Stimulated activated CD8-positive, alpha-beta memory T cell treated with anti-CD3 and anti-CD28 coated beads, Interleukin-12 subunit alpha, Interleukin-12 subunit beta, amount 100 ng/mL, for 1 hour (primary cell): Measurements from ENCODE around the gene CLIC5.

Experiments
- DNase-seq: peaks from one replicate; pipeline ENCODE4 v3.0.0-alpha.2; 2020; ENCODE audit warnings: low read depth

Gene CLIC5

DNA sequence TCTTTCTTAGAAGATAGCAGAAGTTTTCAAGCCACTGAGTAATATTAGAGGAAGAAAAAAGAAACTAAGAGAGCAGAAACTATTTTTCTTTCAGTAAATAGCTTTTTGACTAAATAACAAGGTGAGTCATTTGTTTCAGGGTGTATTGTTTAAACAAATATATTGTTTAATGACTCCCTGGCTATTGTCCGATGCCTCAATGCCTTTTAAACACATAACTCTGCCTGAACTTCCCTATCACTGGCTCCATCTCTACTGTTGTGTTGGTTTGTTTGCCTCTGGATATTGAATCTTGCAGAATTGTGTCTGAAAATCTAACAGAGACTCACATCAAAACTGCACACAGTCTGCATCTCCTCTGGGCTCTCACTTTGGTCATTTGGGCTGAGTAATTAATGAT, 19.6 kb upstream of the CLIC5 start:
- DNase-seq: no peak

DNA sequence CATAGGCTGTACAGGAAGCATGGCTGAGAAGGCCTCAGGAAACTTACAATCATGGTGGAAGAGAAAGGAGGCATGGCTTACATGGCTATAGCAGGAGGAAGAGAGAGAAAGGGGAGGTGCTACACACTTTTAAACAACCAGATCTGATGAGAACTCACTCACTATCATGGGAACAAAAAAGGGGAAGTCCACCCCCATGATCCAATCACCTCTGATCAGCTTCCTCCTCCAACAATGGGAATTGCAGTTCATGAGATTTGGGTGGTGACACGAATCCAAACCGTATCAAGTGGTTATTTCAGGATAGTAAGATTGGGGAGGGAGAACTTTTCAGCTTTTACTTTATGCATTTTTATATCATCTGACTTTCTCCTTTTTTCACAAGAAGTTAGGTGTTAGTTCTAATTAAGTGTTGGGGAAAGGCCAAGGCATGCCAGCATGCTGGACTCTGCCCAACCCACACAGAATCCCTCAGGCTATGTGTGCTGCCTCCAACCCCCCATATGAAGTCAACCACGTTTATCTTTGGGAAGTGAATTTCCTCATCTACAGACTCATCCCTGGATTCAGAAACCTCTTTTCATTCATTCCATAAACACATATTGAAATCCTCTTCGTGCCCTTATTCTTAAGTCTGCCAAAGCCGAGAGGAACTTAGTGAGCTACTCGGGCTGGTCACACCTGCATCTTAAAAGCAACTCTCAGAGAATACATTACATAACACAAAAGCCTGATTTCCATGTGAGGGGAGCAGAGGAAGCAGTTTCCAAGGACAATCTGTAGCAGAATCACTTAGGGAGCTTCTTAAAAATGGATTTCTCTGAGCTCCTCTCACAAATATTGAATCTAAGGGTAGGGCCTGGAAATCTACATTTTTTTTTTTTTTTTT, 16.7 kb upstream of the CLIC5 start:
- DNase-seq: no peak

DNA sequence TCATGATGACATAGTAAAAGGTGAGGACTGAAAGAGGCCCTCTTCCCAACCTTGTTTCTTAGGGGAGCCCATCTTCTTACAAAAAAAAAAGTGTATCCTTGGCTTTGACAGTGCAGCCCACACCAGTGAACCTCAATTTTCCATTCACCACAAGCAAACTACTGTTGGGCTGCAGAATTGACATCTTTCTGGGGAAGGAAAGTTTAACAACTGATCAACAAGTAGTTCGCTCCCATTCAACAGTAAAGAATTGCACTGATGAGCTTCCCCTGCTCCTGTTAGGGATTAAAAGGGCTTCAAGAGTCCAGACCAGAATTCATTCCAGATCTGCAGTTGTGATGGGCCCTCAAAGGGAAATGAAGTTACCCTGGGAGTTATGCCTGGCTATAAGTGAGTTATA, 13.9 kb upstream of the CLIC5 start:
- no peak for DNase-seq

- no peak for DNase-seq
These were observed 10.6 kb upstream of the CLIC5 start for GRCh38 chr6:46026307-46026706.

- DNase-seq: no peak
These were observed 9.9 kb upstream of the CLIC5 start for GRCh38 chr6:46025573-46025972.

GRCh38 chr6:46024124-46024769, 8.6 kb upstream of the CLIC5 start:
- DNase-seq: no peak

DNA sequence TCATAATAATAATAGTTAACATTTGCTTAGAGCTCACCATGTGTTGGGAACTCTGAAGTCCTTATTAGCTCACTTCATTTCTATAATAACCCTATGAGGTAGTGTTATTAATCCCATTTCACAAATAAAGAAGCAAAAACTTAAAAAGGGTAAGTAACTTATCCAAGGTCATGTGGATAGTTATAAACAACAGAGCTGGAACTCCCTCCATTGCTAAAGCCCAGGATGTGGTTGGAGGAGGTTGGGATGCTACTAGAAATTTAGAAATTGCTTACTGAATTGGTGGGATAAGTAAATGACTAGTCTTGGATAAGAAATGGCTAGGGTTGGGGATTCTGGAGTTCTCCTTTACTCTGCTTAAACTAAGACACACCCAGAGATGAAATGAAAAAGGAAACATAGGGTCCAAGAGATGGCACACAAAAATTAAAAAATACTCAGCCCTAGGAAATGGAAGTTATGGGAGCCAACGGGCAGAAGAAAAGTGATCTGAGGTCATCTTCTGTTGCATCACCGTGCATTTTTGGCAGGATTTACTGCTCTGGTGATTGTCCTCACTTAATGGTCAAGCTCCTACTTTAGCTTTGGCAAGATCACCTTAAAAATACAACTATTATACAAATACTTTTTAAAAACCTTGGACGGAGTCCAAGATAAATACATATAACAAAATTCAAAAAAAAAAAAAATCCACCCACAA, 7.7 kb upstream of the CLIC5 start:
- DNase-seq: no peak

- DNase-seq: no peak
These were observed 6.7 kb upstream of the CLIC5 start for GRCh38 chr6:46022106-46022948.

GRCh38 chr6:46017726-46018125, 2.1 kb upstream of the CLIC5 start:
- DNase-seq: no peak

DNA sequence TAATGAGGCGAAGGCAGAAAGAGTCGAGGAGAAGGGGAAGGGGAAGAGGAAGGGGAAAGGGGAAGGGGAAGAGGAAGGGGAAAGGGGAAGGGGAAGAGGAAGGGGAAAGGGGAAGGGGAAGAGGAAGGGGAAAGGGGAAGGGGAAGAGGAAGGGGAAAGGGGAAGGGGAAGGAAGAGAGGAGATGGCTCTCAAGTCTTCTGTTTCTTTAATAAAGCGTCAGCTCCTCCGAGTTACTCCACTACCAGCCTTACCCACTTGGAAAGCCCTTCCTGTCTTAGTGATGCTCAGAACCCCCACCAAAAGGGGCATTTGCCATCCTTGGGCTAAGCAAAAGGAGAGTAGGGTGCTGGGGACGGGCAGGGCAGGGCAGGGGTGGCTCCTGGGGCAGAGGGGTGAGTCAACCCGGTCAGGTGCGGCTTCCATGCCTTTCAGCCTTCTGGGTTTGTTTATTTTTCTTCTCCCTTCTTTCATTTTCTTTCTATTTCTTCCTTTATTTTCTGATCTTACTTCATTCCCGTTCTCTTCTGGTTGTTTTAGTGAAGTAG, 476 bp upstream of the CLIC5 start:
- no peak for DNase-seq

GRCh38 chr6:46014511-46015118, 1.0 kb downstream of the CLIC5 start:
- DNase-seq: no peak

- no peak for DNase-seq
These were observed 1.6 kb downstream of the CLIC5 start for GRCh38 chr6:46014046-46014445.

DNA sequence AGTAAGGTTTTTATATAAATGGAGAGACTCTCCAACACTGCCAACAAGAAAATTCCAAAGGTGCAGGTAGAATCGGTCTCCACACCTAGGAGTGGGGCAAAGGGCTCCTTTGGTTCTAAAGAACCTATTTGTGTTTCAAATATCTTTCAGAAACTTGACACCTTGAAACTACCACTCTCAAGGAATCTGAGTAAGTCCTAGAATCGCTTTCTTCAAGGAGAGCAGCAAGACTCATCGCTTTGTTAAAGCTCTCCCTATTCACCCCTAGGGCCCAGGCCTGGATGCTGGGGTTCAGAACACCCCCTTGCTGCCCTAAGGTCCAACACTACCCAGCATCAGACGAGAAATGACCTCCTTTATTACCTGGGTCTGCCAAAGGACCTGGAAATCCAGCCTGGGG, 2.0 kb downstream of the CLIC5 start:
- DNase-seq: no peak

DNA sequence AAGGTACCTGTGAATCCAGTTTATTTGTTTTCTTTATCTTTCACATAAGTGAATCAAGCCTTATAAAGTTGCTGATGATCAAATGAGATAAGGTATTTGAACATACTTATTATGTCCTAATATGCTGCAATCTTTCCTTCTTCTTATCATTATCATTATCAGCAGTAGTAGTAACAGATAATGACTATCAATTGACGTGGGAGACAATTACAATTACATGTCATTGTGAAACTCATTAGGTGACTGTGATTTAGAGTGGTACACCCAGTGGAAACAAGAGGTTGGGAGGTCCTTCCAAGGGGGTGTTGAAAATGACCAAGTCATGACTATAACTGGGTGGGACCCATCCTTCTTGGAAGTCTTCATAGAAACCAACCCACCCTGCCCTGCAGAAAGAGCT, 2.8 kb downstream of the CLIC5 start:
- no peak for DNase-seq

DNA sequence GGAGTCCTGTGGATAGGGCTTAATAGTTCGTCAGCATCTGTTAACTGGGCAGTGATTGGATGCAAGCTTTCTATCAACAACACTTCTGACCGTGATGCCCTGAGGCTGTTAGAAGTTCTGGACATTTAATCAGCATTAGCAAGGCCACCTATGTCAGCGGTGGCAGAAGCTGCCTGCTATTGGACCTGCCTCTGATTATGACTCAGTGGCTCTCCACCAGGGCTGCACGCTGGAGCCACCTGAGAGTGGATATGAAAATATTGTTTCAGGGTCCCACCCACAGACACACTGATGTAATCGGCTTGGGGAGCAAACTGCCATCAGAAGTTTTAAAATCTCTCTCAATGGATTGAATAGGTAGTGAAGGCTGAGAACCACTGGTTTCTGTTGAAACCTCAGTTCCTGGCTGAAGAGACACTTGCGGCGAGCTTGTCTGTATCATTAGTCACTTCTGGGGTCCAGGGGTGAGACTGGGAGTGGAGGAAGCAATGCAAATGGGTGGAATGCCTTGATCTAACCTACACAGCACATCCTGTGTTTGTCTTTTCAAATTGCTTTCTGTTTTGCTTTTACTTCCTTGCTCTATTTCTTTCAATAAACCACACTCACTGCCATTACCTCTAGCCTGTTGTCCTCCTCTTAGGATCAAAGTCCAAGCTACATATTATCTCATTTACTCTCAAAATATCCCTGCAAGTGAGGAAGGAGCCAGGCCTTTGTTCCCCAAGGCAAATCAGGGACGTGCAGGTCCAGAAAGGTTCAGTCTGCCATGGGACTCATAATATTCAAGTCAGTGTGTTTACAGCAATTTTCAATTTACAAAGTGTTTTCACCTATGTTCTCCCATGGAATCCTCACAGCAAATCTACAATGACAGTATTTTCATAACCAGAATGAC, 4.2 kb downstream of the CLIC5 start:
- DNase-seq: peak; percentile 33

- DNase-seq: no peak
These were observed 4.9 kb downstream of the CLIC5 start for GRCh38 chr6:46010771-46011170.

GRCh38 chr6:46010270-46010669, 5.4 kb downstream of the CLIC5 start:
- no peak for DNase-seq

DNA sequence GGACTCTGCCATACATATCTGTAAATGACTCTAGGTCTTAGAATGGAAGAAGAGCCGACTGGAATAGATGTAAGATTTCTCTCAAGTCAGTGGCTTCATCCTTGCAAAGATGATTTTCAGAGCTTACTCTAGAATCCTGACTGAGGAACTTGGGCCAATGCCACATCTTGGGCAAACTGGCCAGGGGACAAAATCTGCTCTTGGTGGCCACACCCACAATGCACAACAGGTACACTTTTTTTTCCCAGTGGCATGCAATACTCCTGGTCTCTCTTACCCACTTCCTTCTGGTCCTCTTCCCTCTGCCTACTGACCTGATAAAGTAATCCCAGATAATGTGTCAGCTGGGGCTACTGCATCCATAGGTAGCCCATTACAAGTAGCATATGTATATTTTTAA, 13.4 kb downstream of the CLIC5 start:
- DNase-seq: no peak

GRCh38 chr6:46000905-46001304, 14.8 kb downstream of the CLIC5 start:
- no peak for DNase-seq

DNA sequence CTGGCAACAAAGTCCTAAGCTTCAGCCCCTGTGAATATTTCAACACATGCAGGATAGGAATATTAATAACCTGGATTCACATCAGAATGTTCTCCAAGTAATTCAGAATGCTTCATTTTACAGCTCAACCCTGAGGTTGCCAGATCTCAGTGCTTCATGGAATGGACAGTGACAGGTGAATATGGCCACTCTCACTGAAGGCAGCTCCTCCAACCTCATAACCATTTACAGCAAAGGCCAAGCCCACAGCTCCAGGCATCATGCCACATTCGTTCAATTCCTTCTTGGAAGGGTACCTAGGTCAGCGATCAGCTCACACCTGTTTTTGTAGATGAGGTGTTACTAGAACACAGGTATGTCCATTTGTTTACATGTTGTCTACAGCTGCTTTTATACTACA, 17.1 kb downstream of the CLIC5 start:
- no peak for DNase-seq
